Fibroblast of lung (primary cell): ENCODE data around the gene SMIM5. TPM values are rescaled to one million over a fixed set of nuclear protein-coding genes. Genes with fewer than 3 reads are reported as not detected.

Experiments used
- DNase-seq, 2 donors: peaks; one replicate each; pipeline versions ENCODE4 v3.0.0 to v3.0.0-alpha.2; 2010; ENCODE audit warnings: low read depth in 2 of 2
- H2AFZ ChIP-seq: 2 replicates; pipeline ENCODE4 v1.5.1; 2012; ENCODE audit warnings: low read length, control low read depth, inconsistent platforms
- H3K27ac ChIP-seq: 2 replicates; pipeline ENCODE4 v1.5.1; 2011; ENCODE audit warnings: low read length, control low read depth; ENCODE audit not compliant: insufficient read depth
- H3K27me3 ChIP-seq: 2 replicates; pipeline ENCODE4 v1.5.1; 2011; ENCODE audit warnings: mild to moderate bottlenecking, low read length; ENCODE audit not compliant: control insufficient read depth, insufficient read depth
- H3K36me3 ChIP-seq: 2 replicates; pipeline ENCODE4 v1.5.1; 2011; ENCODE audit warnings: low read length; ENCODE audit not compliant: control insufficient read depth, insufficient read depth
- H3K4me1 ChIP-seq: 2 replicates; pipeline ENCODE4 v1.5.1; 2011; ENCODE audit warnings: low read length; ENCODE audit not compliant: control insufficient read depth, insufficient read depth; ENCODE audit errors: extremely low read depth
- H3K4me2 ChIP-seq: 2 replicates; pipeline ENCODE4 v1.5.1; 2011; ENCODE audit warnings: low read length, control low read depth; ENCODE audit not compliant: insufficient read depth; ENCODE audit errors: extremely low read depth
- H3K4me3 ChIP-seq, 4 experiments: fragments of 200-600 bp in 1 of 4; sonication (generic) in 1 of 4; replicated peaks in 1 of 4; 2 replicates each; pipeline ENCODE4 v1.5.1; 2011 to 2016; ENCODE audit warnings: low read length in 4 of 4, low read depth in 3 of 4, mild to moderate bottlenecking in 3 of 4, control low read depth in 2 of 4, inconsistent platforms in 1 of 4, mixed read lengths in 1 of 4; ENCODE audit not compliant: insufficient read depth in 1 of 4; ENCODE audit errors: control extremely low read depth in 1 of 4
- H3K79me2 ChIP-seq: 2 replicates; pipeline ENCODE4 v1.5.1; 2012; ENCODE audit warnings: mild to moderate bottlenecking, low read length, inconsistent platforms; ENCODE audit not compliant: control insufficient read depth, insufficient read depth
- H3K9ac ChIP-seq: 2 replicates; pipeline ENCODE4 v1.5.1; 2011; ENCODE audit warnings: mild to moderate bottlenecking, low read length, control low read depth; ENCODE audit not compliant: insufficient read depth
- H3K9me3 ChIP-seq: 2 replicates; pipeline ENCODE4 v1.5.1; 2012; ENCODE audit warnings: low read depth, low read length; ENCODE audit not compliant: control insufficient read depth, insufficient read depth
- H4K20me1 ChIP-seq: 2 replicates; pipeline ENCODE4 v1.5.1; 2011; ENCODE audit warnings: low read length; ENCODE audit not compliant: control insufficient read depth, insufficient read depth; ENCODE audit errors: extremely low read depth
- EZH2 ChIP-seq: IDR thresholded peaks from 2 replicates; pipeline ENCODE4 v1.5.1; 2012; ENCODE audit warnings: low read length, control low read depth, mild to moderate bottlenecking; ENCODE audit errors: missing control alignments
- polyA plus RNA-seq, 2 donors: library from polyadenylated mRNA; depleted of rRNA in 1 of 2; stranded (reverse) in 1 of 2; unstranded in 1 of 2; fragments of >200 nt; gene quantifications; 2 replicates each; pipeline ENCODE4 v1.2.1, GENCODE V29; 2011 to 2012; ENCODE audit warnings: missing spikeins in 1 of 2
- total RNA-seq: library from RNA; depleted of rRNA; stranded (reverse); fragments of >200 nt; gene quantifications from 2 replicates; pipeline ENCODE4 v1.2.1, GENCODE V29; 2014
- TF ChIP-seq, protein P1 (sequence below), 2 donors: IDR thresholded peaks in 1 of 2; conservative IDR thresholded peaks in 1 of 2; 1 replicate in 1 of 2; 2 replicates in 1 of 2; pipeline ENCODE4 v1.5.1; 2011 to 2012; ENCODE audit warnings: low read length in 2 of 2, control low read depth in 1 of 2, inconsistent platforms in 1 of 2, low read depth in 1 of 2, mild to moderate bottlenecking in 1 of 2

Gene SMIM5
- total and polyA plus RNA-seq, 2 donors (not counting 1 experiment from before 2014, with no cell fraction given): 0.05 to 0.17 TPM

DNA sequence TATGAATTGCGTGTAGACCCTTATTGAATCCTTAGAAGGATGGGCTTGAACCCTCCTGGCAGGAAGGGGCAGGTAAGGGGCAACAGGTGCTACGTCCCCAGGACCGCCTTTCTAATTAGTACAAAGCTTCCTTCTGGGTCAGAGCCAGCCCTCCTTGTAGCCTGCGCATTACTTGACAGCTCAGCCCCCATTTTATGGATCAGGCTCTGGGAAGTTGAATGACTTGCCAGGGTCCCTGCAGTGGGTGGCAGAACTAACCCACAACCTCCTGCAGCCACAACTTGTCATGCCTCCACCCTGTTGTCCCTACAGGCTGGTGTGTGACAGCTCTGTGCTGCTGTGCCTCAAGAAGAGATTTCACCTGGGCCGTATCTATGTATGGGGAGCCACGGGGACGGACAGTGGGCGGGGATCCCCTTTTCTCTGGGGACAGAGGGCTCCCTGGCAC lies 42.9 kb upstream of the SMIM5 start:
- Histone ChIP-seq H3K9ac (no peak overlapping the region), H3K79me2 (no peaks in the 10 kb centered on the region), H3K4me3 (no peak overlapping the region), H3K27me3 (peaks cover 31% of the 10 kb centered on the region), H3K36me3 (no peaks in the 10 kb centered on the region), H2AFZ (no peak overlapping the region), H3K4me2 (no peak overlapping the region), H4K20me1 (no peaks in the 10 kb centered on the region), H3K27ac (no peak overlapping the region), H3K9me3 (no peaks in the 10 kb centered on the region), H3K4me1 (no peaks in the 10 kb centered on the region)
- TF ChIP-seq EZH2: no peak
- TF ChIP-seq, protein P1, sequence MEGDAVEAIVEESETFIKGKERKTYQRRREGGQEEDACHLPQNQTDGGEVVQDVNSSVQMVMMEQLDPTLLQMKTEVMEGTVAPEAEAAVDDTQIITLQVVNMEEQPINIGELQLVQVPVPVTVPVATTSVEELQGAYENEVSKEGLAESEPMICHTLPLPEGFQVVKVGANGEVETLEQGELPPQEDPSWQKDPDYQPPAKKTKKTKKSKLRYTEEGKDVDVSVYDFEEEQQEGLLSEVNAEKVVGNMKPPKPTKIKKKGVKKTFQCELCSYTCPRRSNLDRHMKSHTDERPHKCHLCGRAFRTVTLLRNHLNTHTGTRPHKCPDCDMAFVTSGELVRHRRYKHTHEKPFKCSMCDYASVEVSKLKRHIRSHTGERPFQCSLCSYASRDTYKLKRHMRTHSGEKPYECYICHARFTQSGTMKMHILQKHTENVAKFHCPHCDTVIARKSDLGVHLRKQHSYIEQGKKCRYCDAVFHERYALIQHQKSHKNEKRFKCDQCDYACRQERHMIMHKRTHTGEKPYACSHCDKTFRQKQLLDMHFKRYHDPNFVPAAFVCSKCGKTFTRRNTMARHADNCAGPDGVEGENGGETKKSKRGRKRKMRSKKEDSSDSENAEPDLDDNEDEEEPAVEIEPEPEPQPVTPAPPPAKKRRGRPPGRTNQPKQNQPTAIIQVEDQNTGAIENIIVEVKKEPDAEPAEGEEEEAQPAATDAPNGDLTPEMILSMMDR (conservative IDR thresholded peaks at IDR 0.05 in 1 of 2, IDR thresholded peaks at IDR 0.05 in 1 of 2; ENCODE audit: low read depth in 1 of 2, low read length in 2 of 2): no peak
- DNase-seq: no peak

DNA sequence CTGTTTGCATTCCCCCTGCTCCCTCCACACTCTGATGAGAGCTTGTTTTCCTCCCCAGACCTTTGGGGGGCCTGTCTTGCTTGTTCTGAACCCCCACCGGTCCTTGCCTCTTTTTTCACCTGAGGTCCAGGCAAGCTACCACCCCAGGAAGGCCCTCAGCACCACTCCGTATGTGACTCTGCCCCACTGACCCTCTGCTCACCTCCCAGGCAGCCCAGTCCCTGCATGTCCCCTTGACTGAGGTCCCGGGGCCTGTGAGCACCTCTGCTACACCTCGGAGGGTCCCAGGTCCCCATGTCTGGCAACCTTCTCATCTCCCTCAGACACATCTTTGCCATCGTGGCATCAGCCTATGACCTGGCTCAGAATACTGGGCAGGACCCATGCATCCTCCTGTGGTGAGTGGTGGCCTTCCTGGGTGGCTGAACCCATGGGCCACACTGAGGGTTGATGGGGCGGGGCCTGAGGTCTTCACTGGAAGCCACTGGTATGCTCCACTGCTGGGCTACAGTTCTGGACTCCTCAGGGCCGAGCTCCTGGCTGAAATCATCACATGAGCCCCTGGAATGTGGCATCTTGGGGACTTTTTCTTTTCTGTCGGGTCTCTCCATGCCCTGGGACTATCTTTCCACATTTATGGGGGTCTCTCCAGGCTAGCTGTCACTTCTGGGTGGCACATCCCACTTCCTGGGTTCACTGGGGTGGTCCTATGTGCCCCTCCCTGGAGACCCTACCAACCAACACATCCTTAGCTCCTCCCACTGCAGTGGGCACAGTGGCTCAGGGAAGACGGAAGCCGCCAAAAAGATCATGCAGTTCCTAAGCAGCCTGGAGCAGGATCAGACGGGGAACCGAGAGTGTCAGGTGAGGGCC lies 42.1 kb upstream of the SMIM5 start:
- Histone ChIP-seq H3K4me2 (no peak overlapping the region), H3K27me3 (peaks cover 25% of the 10 kb centered on the region), H4K20me1 (no peaks in the 10 kb centered on the region), H3K9ac (no peak overlapping the region), H3K36me3 (no peaks in the 10 kb centered on the region), H3K4me1 (no peaks in the 10 kb centered on the region), H3K9me3 (no peaks in the 10 kb centered on the region), H3K4me3 (no peak overlapping the region), H3K27ac (no peak overlapping the region), H2AFZ (no peak overlapping the region), H3K79me2 (no peaks in the 10 kb centered on the region)
- TF ChIP-seq EZH2: no peak
- TF ChIP-seq, protein P1 (conservative IDR thresholded peaks at IDR 0.05 in 1 of 2, IDR thresholded peaks at IDR 0.05 in 1 of 2; ENCODE audit: low read depth in 1 of 2, low read length in 2 of 2): no peak
- no peak for DNase-seq

DNA sequence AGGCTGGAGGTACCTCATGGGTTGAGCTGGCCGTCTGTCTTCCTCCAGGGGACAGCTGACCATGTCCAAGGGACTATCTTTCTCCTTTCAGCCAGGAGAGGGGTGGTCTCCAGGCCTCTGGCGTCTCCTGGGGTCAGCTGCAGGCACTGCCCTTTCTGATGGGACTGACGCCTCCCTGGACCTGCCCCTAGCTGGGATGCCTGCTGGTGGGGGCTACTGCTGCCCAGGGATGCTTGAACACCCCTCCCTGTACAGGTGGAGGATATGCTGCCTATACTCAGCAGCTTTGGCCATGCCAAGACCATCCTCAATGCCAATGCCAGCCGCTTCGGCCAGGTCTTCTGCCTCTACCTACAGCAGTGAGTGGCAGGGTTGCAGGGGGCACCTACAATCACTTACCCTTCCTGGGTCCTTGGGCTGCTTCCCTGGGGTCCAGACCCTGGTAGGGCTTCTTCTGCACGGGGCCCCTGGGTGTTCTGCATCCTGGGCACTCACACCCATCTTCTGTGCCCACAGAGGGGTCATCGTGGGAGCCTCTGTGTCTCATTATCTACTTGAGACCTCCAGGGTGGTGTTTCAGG lies 41.4 kb upstream of the SMIM5 start:
- Histone ChIP-seq H4K20me1 (no peaks in the 10 kb centered on the region), H3K4me2 (no peak overlapping the region), H3K27me3 (peaks cover 22% of the 10 kb centered on the region), H3K79me2 (no peaks in the 10 kb centered on the region), H3K9ac (no peak overlapping the region), H3K36me3 (no peaks in the 10 kb centered on the region), H3K27ac (no peak overlapping the region), H2AFZ (no peak overlapping the region), H3K4me1 (no peaks in the 10 kb centered on the region), H3K9me3 (no peaks in the 10 kb centered on the region), H3K4me3 (no peak overlapping the region)
- DNase-seq: no peak
- TF ChIP-seq, protein P1 (conservative IDR thresholded peaks at IDR 0.05 in 1 of 2, IDR thresholded peaks at IDR 0.05 in 1 of 2; ENCODE audit: low read depth in 1 of 2, low read length in 2 of 2): no peak
- TF ChIP-seq EZH2: no peak
